HG02798 (cell line): Measurements from ENCODE around the gene SFTPA2.
"Not testable (repeated sequence)": the region's sequence is repeated elsewhere in the genome, so short reads cannot be mapped to it uniquely, and the experiment has no call there.

Experiments
- ATAC-seq: cut with Tn5 transposase; IDR thresholded peaks from one replicate; pipeline ENCODE4 v1.9.1; 2021; ENCODE audit warnings: mild to moderate bottlenecking; ENCODE audit not compliant: unreplicated experiment, poor library complexity

The SFTPA2 gene

GRCh38 chr10:79516532-79517205, 43.5 kb downstream of the SFTPA2 start:
- not testable (repeated sequence) for ATAC-seq

- not testable (repeated sequence) for ATAC-seq
Measured at GRCh38 chr10:79511891-79512583, 48.2 kb downstream of the SFTPA2 start, which contains the start of gene EIF5AL1. Gene EIF5AL1, plus strand, starts transcription at chr10:79512533. Its CDS starts 117 bp downstream, at chr10:79512650.

- not testable (repeated sequence) for ATAC-seq
Measured at GRCh38 chr10:79509934-79510508, 50.2 kb downstream of the SFTPA2 start.

GRCh38 chr10:79509306-79509933, 50.8 kb downstream of the SFTPA2 start:
- ATAC-seq = not testable (repeated sequence)

- not testable (repeated sequence) for ATAC-seq
Measured at GRCh38 chr10:79508245-79508644, 52.0 kb downstream of the SFTPA2 start.

GRCh38 chr10:79507440-79508167, 52.6 kb downstream of the SFTPA2 start:
- no peak for ATAC-seq
